ENCODE results near the gene PKNOX2. TPM values are rescaled to one million over a fixed set of nuclear protein-coding genes. Genes with fewer than 3 reads are reported as not detected.

Gene PKNOX2
- total RNA-seq, 1 experiment from 2014 or later, result 15.3 TPM

GRCh38 chr11:125382822-125383221 is 218.3 kb downstream of the PKNOX2 start:
- Histone ChIP-seq H3K4me3 (no peak overlapping the region), H3K27me3 (no peaks in the 10 kb centered on the region), H3K36me3 (peaks cover 2% of the 10 kb centered on the region; the same call in 1 of the 2 replicates), H3K9me3 (no peaks in the 10 kb centered on the region)
- no peak for DNase-seq

GRCh38 chr11:125384825-125385224 is 220.3 kb downstream of the PKNOX2 start:
- no peak for DNase-seq
- H3K36me3 ChIP-seq, result peaks cover 2% of the 10 kb centered on the region; the same call in 1 of the 2 replicates
- no peak overlapping the region for H3K4me3 ChIP-seq
- no peaks in the 10 kb centered on the region for H3K9me3 ChIP-seq
- no peaks in the 10 kb centered on the region for H3K27me3 ChIP-seq

- no peaks in the 10 kb centered on the region for H3K9me3 ChIP-seq
- H3K4me3 ChIP-seq, result no peak overlapping the region
- peaks cover 12% of the 10 kb centered on the region for H3K36me3 ChIP-seq
- no peak for DNase-seq
- H3K27me3 ChIP-seq, result no peaks in the 10 kb centered on the region
Measured at GRCh38 chr11:125387901-125388300, 223.3 kb downstream of the PKNOX2 start.

GRCh38 chr11:125388611-125389010 is 224.1 kb downstream of the PKNOX2 start:
- Histone ChIP-seq H3K27me3 (no peaks in the 10 kb centered on the region), H3K36me3 (peaks cover 12% of the 10 kb centered on the region), H3K4me3 (no peak overlapping the region), H3K9me3 (no peaks in the 10 kb centered on the region)
- DNase-seq, result no peak

GRCh38 chr11:125389339-125390166 is 225.0 kb downstream of the PKNOX2 start:
- Histone ChIP-seq H3K36me3 (peaks cover 12% of the 10 kb centered on the region), H3K4me3 (no peak overlapping the region), H3K9me3 (no peaks in the 10 kb centered on the region), H3K27me3 (no peaks in the 10 kb centered on the region)
- DNase-seq, result no peak

GRCh38 chr11:125390946-125391345 is 226.4 kb downstream of the PKNOX2 start:
- Histone ChIP-seq H3K9me3 (no peaks in the 10 kb centered on the region), H3K4me3 (no peak overlapping the region), H3K27me3 (no peaks in the 10 kb centered on the region), H3K36me3 (peaks cover 11% of the 10 kb centered on the region)
- DNase-seq, result peak; percentile 68

- DNase-seq, result no peak
- Histone ChIP-seq H3K27me3 (no peaks in the 10 kb centered on the region), H3K9me3 (no peaks in the 10 kb centered on the region), H3K4me3 (no peak overlapping the region), H3K36me3 (peaks cover 19% of the 10 kb centered on the region)
Measured at GRCh38 chr11:125393331-125393730, 228.8 kb downstream of the PKNOX2 start.

GRCh38 chr11:125394296-125394695 is 229.7 kb downstream of the PKNOX2 start:
- Histone ChIP-seq H3K9me3 (no peaks in the 10 kb centered on the region), H3K27me3 (no peaks in the 10 kb centered on the region), H3K4me3 (no peak overlapping the region), H3K36me3 (peaks cover 19% of the 10 kb centered on the region)
- no peak for DNase-seq

GRCh38 chr11:125397421-125397820 is 232.9 kb downstream of the PKNOX2 start:
- H3K4me3 ChIP-seq, result no peak overlapping the region
- H3K27me3 ChIP-seq, result no peaks in the 10 kb centered on the region
- no peaks in the 10 kb centered on the region for H3K9me3 ChIP-seq
- peaks cover 13% of the 10 kb centered on the region for H3K36me3 ChIP-seq
- DNase-seq, result no peak

GRCh38 chr11:125398475-125398874 is 233.9 kb downstream of the PKNOX2 start:
- no peak overlapping the region for H3K4me3 ChIP-seq
- no peaks in the 10 kb centered on the region for H3K9me3 ChIP-seq
- DNase-seq, result no peak
- H3K27me3 ChIP-seq, result no peaks in the 10 kb centered on the region
- peaks cover 12% of the 10 kb centered on the region for H3K36me3 ChIP-seq

- no peaks in the 10 kb centered on the region for H3K9me3 ChIP-seq
- H3K27me3 ChIP-seq, result no peaks in the 10 kb centered on the region
- DNase-seq, result no peak
- H3K36me3 ChIP-seq, result peaks cover 12% of the 10 kb centered on the region
- no peak overlapping the region for H3K4me3 ChIP-seq
Measured at GRCh38 chr11:125398994-125399640, 234.6 kb downstream of the PKNOX2 start.

- no peaks in the 10 kb centered on the region for H3K27me3 ChIP-seq
- H3K9me3 ChIP-seq, result no peaks in the 10 kb centered on the region
- peaks cover 12% of the 10 kb centered on the region for H3K36me3 ChIP-seq
- no peak for DNase-seq
- H3K4me3 ChIP-seq, result no peak overlapping the region
Measured at GRCh38 chr11:125399945-125400344, 235.4 kb downstream of the PKNOX2 start.

GRCh38 chr11:125401235-125401634 is 236.7 kb downstream of the PKNOX2 start:
- H3K36me3 ChIP-seq, result peaks cover 15% of the 10 kb centered on the region
- no peak overlapping the region for H3K4me3 ChIP-seq

GRCh38 chr11:125401746-125402145 is 237.2 kb downstream of the PKNOX2 start:
- peak; percentile 18 for DNase-seq
- H3K36me3 ChIP-seq, result peaks cover 12% of the 10 kb centered on the region
- H3K4me3 ChIP-seq, result no peak overlapping the region
- H3K27me3 ChIP-seq, result no peaks in the 10 kb centered on the region
- no peaks in the 10 kb centered on the region for H3K9me3 ChIP-seq

More at GRCh38 chr11:125401235-125401634, 236.7 kb downstream of the PKNOX2 start:
- DNase-seq, result no peak
- no peaks in the 10 kb centered on the region for H3K9me3 ChIP-seq
- H3K27me3 ChIP-seq, result no peaks in the 10 kb centered on the region

GRCh38 chr11:125402435-125402834 is 237.9 kb downstream of the PKNOX2 start:
- H3K9me3 ChIP-seq, result no peaks in the 10 kb centered on the region
- H3K36me3 ChIP-seq, result peaks cover 8% of the 10 kb centered on the region
- no peaks in the 10 kb centered on the region for H3K27me3 ChIP-seq
- peak; percentile 45 for DNase-seq
- no peak overlapping the region for H3K4me3 ChIP-seq

- Histone ChIP-seq H3K36me3 (peaks cover 6% of the 10 kb centered on the region), H3K27me3 (no peaks in the 10 kb centered on the region), H3K4me3 (no peak overlapping the region), H3K9me3 (no peaks in the 10 kb centered on the region)
- no peak for DNase-seq
Measured at GRCh38 chr11:125404157-125404810, 239.7 kb downstream of the PKNOX2 start.
